Ovary (tissue), 1 donor: ENCODE measurements around the gene SERINC3.

Experiments
- EP300 ChIP-seq: sonication (generic); formaldehyde crosslinking; IDR thresholded peaks from one replicate; pipeline ENCODE4 v1.6.1; 2017; ENCODE audit warnings: antibody characterized with exemption
- POLR2A ChIP-seq: fragments of 450-650 bp; IDR thresholded peaks from one replicate; pipeline ENCODE4 v1.6.1; 2017; ENCODE audit warnings: antibody characterized with exemption, mild to moderate bottlenecking, moderate library complexity

GRCh38 chr20:44450903-44451450, 70.9 kb downstream of the SERINC3 start:
- TF ChIP-seq EP300 (no peak), POLR2A (no peak)
